ENCODE measurements around the gene UPF3A. TPM values are rescaled to one million over a fixed set of nuclear protein-coding genes. Genes with fewer than 3 reads are reported as not detected.

UPF3A gene
- total RNA-seq, 1 donor from 2014 or later, result 21.8 TPM

DNA sequence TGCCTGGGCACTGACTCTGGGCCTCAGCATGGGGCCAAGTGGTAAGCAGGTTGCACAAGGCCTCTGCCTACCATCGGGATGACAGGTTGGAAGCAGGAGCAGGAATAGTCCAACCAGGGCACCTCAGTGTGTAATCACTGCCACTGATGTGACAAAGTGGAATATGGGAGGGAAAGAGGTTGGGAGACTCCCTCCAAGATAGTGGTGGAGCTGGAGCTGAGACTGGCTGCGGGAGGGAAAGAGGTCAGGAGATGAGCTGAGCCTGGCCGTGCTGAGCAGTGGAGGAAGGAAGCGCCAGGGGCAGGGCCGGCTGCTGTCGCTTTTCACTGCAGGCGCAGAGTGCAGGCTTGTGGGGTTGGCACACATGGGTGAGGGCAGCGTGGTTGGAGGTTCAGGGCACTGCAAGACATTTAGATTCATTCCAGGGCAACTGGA is 6.8 kb downstream of the UPF3A start:
- no peak for DNase-seq
- Histone ChIP-seq H3K27ac (replicated peaks) (no peak overlapping the region), H3K4me1 (peaks cover 6% of the 10 kb centered on the region), H3K4me3 (no peak overlapping the region), H3K27me3 (ENCODE audit: low read depth) (no peaks in the 10 kb centered on the region), H3K36me3 (peaks cover 71% of the 10 kb centered on the region), H3K9me3 (replicated peaks) (no peaks in the 10 kb centered on the region)
- intact Hi-C loops (cut with micrococcal nuclease), result no loop called here
- TF ChIP-seq, protein P1, sequence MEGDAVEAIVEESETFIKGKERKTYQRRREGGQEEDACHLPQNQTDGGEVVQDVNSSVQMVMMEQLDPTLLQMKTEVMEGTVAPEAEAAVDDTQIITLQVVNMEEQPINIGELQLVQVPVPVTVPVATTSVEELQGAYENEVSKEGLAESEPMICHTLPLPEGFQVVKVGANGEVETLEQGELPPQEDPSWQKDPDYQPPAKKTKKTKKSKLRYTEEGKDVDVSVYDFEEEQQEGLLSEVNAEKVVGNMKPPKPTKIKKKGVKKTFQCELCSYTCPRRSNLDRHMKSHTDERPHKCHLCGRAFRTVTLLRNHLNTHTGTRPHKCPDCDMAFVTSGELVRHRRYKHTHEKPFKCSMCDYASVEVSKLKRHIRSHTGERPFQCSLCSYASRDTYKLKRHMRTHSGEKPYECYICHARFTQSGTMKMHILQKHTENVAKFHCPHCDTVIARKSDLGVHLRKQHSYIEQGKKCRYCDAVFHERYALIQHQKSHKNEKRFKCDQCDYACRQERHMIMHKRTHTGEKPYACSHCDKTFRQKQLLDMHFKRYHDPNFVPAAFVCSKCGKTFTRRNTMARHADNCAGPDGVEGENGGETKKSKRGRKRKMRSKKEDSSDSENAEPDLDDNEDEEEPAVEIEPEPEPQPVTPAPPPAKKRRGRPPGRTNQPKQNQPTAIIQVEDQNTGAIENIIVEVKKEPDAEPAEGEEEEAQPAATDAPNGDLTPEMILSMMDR (IDR thresholded peaks at IDR 0.05; ENCODE audit: borderline replicate concordance), result no peak

DNA sequence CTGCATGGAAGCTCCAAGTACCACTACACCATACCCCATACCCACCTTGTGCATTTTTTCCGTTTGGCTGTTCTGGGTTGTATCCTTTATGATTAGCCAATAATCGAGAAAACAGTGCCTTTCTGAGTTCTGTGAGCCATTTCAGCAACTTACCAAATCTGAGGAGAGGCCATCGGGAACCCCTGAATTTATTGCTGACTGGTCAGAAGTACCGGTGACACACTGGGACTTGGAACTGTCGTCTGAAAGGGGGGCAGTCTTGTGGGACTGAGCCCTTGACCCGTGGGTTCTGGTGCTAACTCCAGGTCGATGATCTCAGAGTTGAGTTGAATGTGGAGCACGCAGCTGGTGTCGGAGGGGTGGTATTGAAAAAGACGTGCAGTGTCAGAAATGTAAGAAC is 15.0 kb downstream of the UPF3A start:
- H3K36me3 ChIP-seq, result peaks cover 46% of the 10 kb centered on the region
- no peaks in the 10 kb centered on the region for H3K9me3 ChIP-seq (replicated peaks)
- TF ChIP-seq, protein P1 (IDR thresholded peaks at IDR 0.05; ENCODE audit: borderline replicate concordance), result no peak
- H3K27ac ChIP-seq (replicated peaks), result no peak overlapping the region
- intact Hi-C loops (cut with micrococcal nuclease), result no loop called here
- H3K4me1 ChIP-seq, result no peaks in the 10 kb centered on the region
- no peaks in the 10 kb centered on the region for H3K27me3 ChIP-seq (ENCODE audit: low read depth)
- H3K4me3 ChIP-seq, result no peak overlapping the region
- no peak for DNase-seq

DNA sequence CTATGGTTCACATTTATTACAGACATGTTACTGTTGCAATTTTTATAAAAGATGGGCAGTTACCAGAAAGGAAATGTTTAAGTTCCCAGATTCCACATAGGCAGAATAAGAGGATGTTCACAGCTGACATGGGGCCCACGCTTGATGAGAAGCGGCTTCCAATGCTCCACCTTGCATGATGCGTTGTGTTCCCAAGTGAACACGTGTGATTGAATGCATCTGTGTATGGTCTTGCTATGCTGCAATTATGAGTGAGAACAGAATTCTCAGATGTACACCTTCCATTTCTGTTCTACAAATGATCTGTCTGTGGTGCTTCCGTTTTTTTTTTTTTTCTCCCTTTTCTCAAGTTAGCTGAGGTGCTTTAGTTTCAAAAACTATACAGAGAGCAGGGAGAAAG is 15.5 kb downstream of the UPF3A start:
- no peaks in the 10 kb centered on the region for H3K4me1 ChIP-seq
- TF ChIP-seq, protein P1 (IDR thresholded peaks at IDR 0.05; ENCODE audit: borderline replicate concordance), result no peak
- H3K27ac ChIP-seq (replicated peaks), result no peak overlapping the region
- H3K36me3 ChIP-seq, result peaks cover 46% of the 10 kb centered on the region
- H3K9me3 ChIP-seq (replicated peaks), result no peaks in the 10 kb centered on the region
- no peak overlapping the region for H3K4me3 ChIP-seq
- intact Hi-C loops (cut with micrococcal nuclease), result no loop called here
- DNase-seq, result no peak
- H3K27me3 ChIP-seq (ENCODE audit: low read depth), result no peaks in the 10 kb centered on the region

DNA sequence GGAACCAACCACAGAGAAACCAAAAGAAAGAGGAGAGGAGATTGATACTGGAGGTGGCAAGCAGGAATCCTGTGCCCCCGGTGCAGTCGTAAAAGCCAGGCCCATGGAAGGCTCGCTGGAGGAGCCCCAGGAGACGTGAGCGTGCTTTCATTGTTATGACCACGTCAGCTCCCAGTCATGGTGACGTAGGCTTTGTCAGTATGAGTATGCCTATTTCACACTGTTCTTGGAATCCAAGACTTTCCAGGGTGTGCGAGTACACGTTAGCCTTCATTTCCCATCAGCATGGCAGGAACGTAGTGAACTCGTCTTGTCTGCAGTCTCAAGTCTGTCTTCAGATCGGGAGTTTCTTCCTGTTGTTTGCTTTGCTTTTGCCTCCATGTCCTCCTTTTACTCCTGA is 17.5 kb downstream of the UPF3A start:
- DNase-seq, result no peak
- H3K9me3 ChIP-seq (replicated peaks), result no peaks in the 10 kb centered on the region
- intact Hi-C loops (cut with micrococcal nuclease), result no loop called here
- no peak overlapping the region for H3K4me3 ChIP-seq
- TF ChIP-seq, protein P1 (IDR thresholded peaks at IDR 0.05; ENCODE audit: borderline replicate concordance), result no peak
- H3K4me1 ChIP-seq, result no peaks in the 10 kb centered on the region
- no peaks in the 10 kb centered on the region for H3K27me3 ChIP-seq (ENCODE audit: low read depth)
- H3K36me3 ChIP-seq, result peaks cover 55% of the 10 kb centered on the region
- no peak overlapping the region for H3K27ac ChIP-seq (replicated peaks)

DNA sequence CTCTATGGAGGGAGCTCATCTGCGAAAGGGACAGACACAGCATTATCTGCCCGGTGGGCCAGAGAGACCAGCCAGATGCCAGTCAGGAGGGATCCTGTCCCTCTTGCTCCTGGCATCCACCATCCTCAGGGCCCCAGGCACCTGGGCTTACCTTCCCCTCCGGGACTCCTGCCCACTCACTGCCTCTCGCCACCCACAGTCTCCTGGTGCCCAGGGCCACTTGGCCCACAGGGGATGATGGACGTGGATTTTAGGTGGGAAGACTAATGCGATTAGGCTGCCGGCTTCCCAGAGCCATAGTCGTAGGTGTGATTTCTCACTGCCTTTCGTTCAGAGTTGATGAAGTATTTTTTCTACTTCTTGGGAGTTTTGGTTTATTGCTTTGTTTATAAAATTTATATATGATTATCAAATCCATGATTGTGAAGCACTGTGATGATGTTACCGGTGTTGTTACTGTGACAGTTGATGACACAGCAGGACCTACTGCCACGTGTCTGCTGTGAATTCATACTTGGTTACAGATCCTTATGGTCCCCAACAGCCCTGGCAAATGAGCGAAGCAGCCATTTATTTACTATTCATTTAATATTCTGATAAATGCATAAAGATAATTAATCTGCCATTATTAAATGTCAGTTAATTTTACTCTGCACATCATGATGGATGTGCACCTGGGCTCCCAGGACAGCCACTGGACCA is 18.4 kb downstream of the UPF3A start:
- no peak overlapping the region for H3K4me3 ChIP-seq
- no peak for DNase-seq
- no peaks in the 10 kb centered on the region for H3K4me1 ChIP-seq
- intact Hi-C loops (cut with micrococcal nuclease), result no loop called here
- no peak overlapping the region for H3K27ac ChIP-seq (replicated peaks)
- no peaks in the 10 kb centered on the region for H3K9me3 ChIP-seq (replicated peaks)
- H3K27me3 ChIP-seq (ENCODE audit: low read depth), result no peaks in the 10 kb centered on the region
- H3K36me3 ChIP-seq, result peaks cover 62% of the 10 kb centered on the region
- TF ChIP-seq, protein P1 (IDR thresholded peaks at IDR 0.05; ENCODE audit: borderline replicate concordance), result no peak
